PC-9 (cell line): ENCODE results near the gene PI4K2A.

ENCODE experiments used
- CTCF ChIP-seq: fragments of 200-600 bp; sonication (generic); conservative IDR thresholded peaks from 2 replicates; pipeline ENCODE4 v1.6.1; 2017; ENCODE audit warnings: mixed run types, antibody characterized with exemption, mild to moderate bottlenecking, moderate library complexity
- EZH2 ChIP-seq: fragments of 200-600 bp; sonication (generic); IDR thresholded peaks from 2 replicates; pipeline ENCODE4 v1.8.0; 2017; ENCODE audit warnings: antibody characterized with exemption, low read depth

- TF ChIP-seq CTCF = no peak
- TF ChIP-seq EZH2 = no peak
Measured at GRCh38 chr10:97669571-97669970, 29.1 kb downstream of the PI4K2A start.
